HEK293T (cell line): Measurements from ENCODE around the gene CAPN2.

ENCODE experiments used
- CTCF ChIA-PET: fragments of 350-600 bp; formaldehyde crosslinking; extraction: SDS; loops from one replicate; lab custom pipeline; 2021; ENCODE audit warnings: antibody characterized with exemption, inconsistent platforms; lab: Yijun Ruan, JAX
- POLR2A ChIA-PET: fragments of 350-600 bp; formaldehyde crosslinking; extraction: SDS; loops from one replicate; lab custom pipeline; 2020; ENCODE audit warnings: antibody characterized with exemption, inconsistent platforms; lab: Yijun Ruan, JAX
- DNase-seq: peaks from one replicate; pipeline ENCODE4 v3.0.0; 2012; ENCODE audit warnings: mixed read lengths; ENCODE audit errors: extremely low spot score
- ARNT ChIP-seq: fragments of 450-650 bp; IDR thresholded peaks from 2 replicates; pipeline ENCODE4 v1.6.1; 2017; ENCODE audit warnings: mild to moderate bottlenecking
- BHLHE40 ChIP-seq: fragments of 450-650 bp; IDR thresholded peaks from 2 replicates; pipeline ENCODE4 v1.6.1; 2016; ENCODE audit warnings: mild to moderate bottlenecking, moderate library complexity, borderline replicate concordance
- CTBP1 ChIP-seq: fragments of 450-650 bp; IDR thresholded peaks from 2 replicates; pipeline ENCODE4 v1.6.1; 2016; ENCODE audit warnings: borderline replicate concordance
- ELF4 ChIP-seq: fragments of 450-650 bp; IDR thresholded peaks from 2 replicates; pipeline ENCODE4 v1.6.1; 2017; ENCODE audit warnings: antibody characterized with exemption
- FOXA1 ChIP-seq: fragments of 450-650 bp; IDR thresholded peaks from 2 replicates; pipeline ENCODE4 v1.6.1; 2016; ENCODE audit warnings: mild to moderate bottlenecking
- FOXK2 ChIP-seq: fragments of 450-650 bp; IDR thresholded peaks from 2 replicates; pipeline ENCODE4 v1.6.1; 2016; ENCODE audit warnings: mild to moderate bottlenecking
- FOXM1 ChIP-seq: fragments of 450-650 bp; IDR thresholded peaks from 2 replicates; pipeline ENCODE4 v1.6.1; 2017; ENCODE audit warnings: mild to moderate bottlenecking, borderline replicate concordance
- HDGF ChIP-seq: fragments of 450-650 bp; IDR thresholded peaks from 2 replicates; pipeline ENCODE4 v1.6.1; 2017; ENCODE audit warnings: antibody characterized with exemption, borderline replicate concordance
- L3MBTL2 ChIP-seq: fragments of 450-650 bp; conservative IDR thresholded peaks from 2 replicates; pipeline ENCODE4 v1.6.1; 2016; ENCODE audit warnings: mild to moderate bottlenecking
- LEF1 ChIP-seq: fragments of 450-650 bp; IDR thresholded peaks from 2 replicates; pipeline ENCODE4 v1.6.1; 2017; ENCODE audit warnings: mild to moderate bottlenecking, borderline replicate concordance
- NFRKB ChIP-seq: fragments of 450-650 bp; IDR thresholded peaks from 2 replicates; pipeline ENCODE4 v1.6.1; 2016; ENCODE audit warnings: mild to moderate bottlenecking, moderate library complexity
- SP1 ChIP-seq: fragments of 450-650 bp; IDR thresholded peaks from 2 replicates; pipeline ENCODE4 v1.6.1; 2017
- SUZ12 ChIP-seq: fragments of 450-650 bp; IDR thresholded peaks from 2 replicates; pipeline ENCODE4 v1.6.1; 2016; ENCODE audit warnings: mild to moderate bottlenecking
- TARDBP ChIP-seq: fragments of 450-650 bp; IDR thresholded peaks from 2 replicates; pipeline ENCODE4 v1.6.1; 2016
- ZNF384 ChIP-seq: fragments of 450-650 bp; IDR thresholded peaks from 2 replicates; pipeline ENCODE4 v1.6.1; 2016
- TF ChIP-seq, protein P1 (sequence below): fragments of 450-650 bp; IDR thresholded peaks from 2 replicates; pipeline ENCODE4 v1.6.1; 2016

The CAPN2 gene

DNA sequence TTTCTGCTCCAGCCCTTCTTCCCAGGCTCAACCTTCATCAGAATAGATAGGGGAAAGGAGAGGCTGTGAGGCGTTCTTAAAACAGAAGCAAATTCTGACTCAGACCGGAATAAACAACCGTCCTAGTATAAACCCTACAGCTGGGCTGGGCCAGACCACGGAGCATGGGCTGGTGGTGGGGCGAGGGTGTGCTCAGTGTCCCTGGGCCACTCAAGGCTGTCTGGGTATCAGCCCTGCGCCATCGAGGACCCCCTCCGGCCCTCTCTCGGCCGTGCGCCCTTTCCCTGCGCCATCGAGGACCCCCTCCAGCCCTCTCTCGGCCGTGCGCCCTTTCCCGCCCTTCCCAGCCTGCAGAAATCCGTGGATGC is 36.0 kb downstream of the CAPN2 start:
- POLR2A ChIA-PET = interaction anchor here (1.3 to 1.6 kb wide), 2 partner anchors 35 to 50 kb away, joined by 3 to 8 read pairs; no protein-coding TSS in a partner anchor
- DNase-seq = no peak
- TF ChIP-seq TARDBP (no peak), FOXA1 (no peak), ELF4 (no peak), FOXM1 (no peak), NFRKB (no peak), ARNT (no peak), CTBP1 (no peak), SP1 (no peak), FOXK2 (no peak), ZNF384 (no peak), LEF1 (no peak), HDGF (no peak), L3MBTL2 (no peak), SUZ12 (no peak)
- TF ChIP-seq, protein P1, sequence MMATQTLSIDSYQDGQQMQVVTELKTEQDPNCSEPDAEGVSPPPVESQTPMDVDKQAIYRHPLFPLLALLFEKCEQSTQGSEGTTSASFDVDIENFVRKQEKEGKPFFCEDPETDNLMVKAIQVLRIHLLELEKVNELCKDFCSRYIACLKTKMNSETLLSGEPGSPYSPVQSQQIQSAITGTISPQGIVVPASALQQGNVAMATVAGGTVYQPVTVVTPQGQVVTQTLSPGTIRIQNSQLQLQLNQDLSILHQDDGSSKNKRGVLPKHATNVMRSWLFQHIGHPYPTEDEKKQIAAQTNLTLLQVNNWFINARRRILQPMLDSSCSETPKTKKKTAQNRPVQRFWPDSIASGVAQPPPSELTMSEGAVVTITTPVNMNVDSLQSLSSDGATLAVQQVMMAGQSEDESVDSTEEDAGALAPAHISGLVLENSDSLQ = no peak
- CTCF ChIA-PET = interaction anchor here (0.9 to 3.0 kb wide), 6 partner anchors 10 to 53 kb away, joined by 3 to 22 read pairs (median 11); no protein-coding TSS in a partner anchor

DNA sequence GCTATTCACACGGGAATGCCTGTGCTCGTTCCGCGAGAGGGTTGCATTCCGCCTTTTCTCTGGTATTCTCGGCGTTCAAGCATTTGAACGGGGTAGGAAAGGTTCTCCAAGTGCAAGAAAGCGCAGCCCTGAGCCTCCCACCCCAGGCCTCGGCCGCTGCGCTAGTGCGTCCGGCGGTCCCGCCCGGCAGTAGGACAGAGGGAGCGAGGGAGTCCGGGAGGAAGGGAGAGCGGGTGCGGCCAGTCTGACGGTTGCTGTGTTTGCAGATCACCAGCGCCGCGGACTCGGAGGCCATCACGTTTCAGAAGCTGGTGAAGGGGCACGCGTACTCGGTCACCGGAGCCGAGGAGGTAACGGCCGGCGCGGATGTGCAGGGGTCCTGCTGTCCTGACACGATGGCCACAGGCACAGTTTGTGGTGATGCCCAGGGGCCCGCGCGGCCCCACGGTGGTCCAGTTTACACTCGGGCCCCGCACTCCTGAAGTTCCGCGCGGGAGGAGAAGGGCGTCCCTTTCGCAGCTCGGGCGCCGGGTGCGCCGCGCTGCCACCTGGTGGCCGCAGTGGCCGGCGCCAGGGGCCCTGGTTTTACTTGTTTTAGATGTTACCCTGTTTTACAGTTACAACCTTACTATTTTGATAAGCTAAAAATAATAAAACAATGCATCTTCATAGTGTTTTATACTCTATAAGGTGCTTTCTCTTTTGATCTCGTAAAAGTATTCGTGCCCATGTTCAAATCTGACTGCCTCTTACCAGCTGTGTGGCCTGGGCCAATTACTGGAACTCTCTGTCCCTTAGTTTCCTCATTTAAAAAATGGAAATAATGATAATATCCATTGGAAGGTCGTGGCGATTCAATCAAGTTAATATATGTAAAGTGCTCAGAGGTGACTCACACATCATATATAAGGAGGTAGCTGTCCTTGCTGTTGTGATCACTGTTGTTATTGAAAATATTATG is 36.7 kb downstream of the CAPN2 start:
- ChIA-PET CTCF (interaction anchor here (0.6 to 3.0 kb wide), 24 partner anchors 8 to 615 kb away, joined by 3 to 22 read pairs (median 4); partner anchors contain the start of gene CAPN2), POLR2A (interaction anchor here (0.7 to 1.6 kb wide), 4 partner anchors 36 to 51 kb away, joined by 3 to 8 read pairs (median 3); no protein-coding TSS in a partner anchor)
- DNase-seq = peak; percentile 86
- TF ChIP-seq SP1 (no peak), BHLHE40 (no peak), HDGF (no peak), CTBP1 (no peak), ZNF384 (no peak), ELF4 (no peak), LEF1 (no peak), FOXK2 (no peak), ARNT (no peak), SUZ12 (no peak), L3MBTL2 (no peak), FOXM1 (no peak), FOXA1 (no peak), TARDBP (no peak), NFRKB (no peak)
- TF ChIP-seq, protein P1 = no peak

DNA sequence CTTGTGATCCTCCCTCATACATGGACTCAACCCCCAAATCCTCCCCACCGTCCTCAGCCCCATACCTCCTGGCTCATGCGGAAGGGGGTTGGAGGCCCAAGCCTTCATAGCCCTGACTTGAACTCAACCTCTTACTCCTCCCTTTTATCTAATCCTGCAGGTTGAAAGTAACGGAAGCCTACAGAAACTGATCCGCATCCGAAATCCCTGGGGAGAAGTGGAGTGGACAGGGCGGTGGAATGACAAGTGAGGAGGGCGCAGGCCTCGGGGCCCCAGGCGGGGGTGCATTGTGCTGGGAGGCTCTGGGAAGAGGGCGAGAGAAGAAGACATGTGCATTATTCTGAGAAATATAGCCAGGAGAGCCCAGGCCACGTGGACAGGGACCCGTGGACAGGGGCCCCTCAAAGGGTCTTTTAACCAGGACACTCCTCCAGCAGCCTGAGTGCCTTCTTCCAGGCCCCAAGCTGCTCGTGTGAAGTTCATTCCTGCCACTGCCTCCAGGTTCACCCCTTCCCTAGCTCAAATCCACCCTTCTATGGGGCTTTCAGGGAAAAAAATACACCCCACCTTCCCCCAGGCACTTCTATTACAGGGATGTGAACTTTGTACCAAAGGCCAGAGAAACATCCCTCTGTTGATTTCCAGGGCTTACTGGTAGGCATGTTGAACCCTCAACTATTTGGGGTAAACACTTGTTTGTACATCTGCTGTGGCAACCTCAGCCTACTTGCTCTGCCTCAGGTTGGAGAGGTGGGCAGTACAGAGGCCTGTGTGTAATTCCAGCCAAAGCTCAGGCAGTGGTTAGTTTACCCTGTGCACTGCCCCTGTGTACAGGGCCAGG is 38.6 kb downstream of the CAPN2 start:
- DNase-seq = no peak
- POLR2A ChIA-PET = interaction anchor here (0.9 to 1.1 kb wide), 2 partner anchors 38 to 53 kb away, joined by 3 read pairs; no protein-coding TSS in a partner anchor
- CTCF ChIA-PET = interaction anchor here (0.5 to 3.0 kb wide), 7 partner anchors 12 to 57 kb away, joined by 3 to 22 read pairs (median 5); no protein-coding TSS in a partner anchor

DNA sequence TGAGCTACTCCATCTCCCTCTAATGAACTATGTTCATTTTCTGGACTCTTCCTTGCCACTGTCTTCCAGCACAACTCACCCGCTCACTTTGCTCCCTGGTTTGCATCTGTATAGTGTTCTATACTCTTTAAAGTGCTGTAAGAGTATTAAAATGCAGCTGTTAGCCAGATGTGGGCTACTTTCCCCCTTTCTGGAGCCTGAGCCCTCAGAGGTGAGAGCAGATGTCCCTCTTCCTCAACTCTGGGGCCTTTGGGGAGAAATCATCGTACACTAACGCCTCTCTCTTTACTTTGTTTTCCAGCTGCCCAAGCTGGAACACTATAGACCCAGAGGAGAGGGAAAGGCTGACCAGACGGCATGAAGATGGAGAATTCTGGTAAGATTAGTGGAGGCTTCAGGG is 39.4 kb downstream of the CAPN2 start:
- no peak for DNase-seq
- CTCF ChIA-PET = interaction anchor here (0.5 to 0.9 kb wide), 4 partner anchors 53 to 60 kb away, joined by 3 to 5 read pairs (median 3); no protein-coding TSS in a partner anchor
- POLR2A ChIA-PET = interaction anchor here (1.1 kb wide), 1 partner anchor 53 kb away, joined by 3 read pairs; no protein-coding TSS in a partner anchor
- no peak for TF ChIP-seq L3MBTL2
- no peak for TF ChIP-seq FOXK2
- TF ChIP-seq LEF1 = no peak
- TF ChIP-seq NFRKB = no peak
- no peak for TF ChIP-seq CTBP1
- no peak for TF ChIP-seq HDGF
- TF ChIP-seq FOXM1 = no peak
- no peak for TF ChIP-seq SUZ12
- no peak for TF ChIP-seq BHLHE40
- TF ChIP-seq ARNT = no peak
- no peak for TF ChIP-seq ZNF384
- no peak for TF ChIP-seq FOXA1
- no peak for TF ChIP-seq SP1
- no peak for TF ChIP-seq TARDBP
- TF ChIP-seq ELF4 = no peak
- TF ChIP-seq, protein P1 = no peak

More for the DNA sequence above, 38.6 kb downstream of the CAPN2 start:
- TF ChIP-seq LEF1 = no peak
- no peak for TF ChIP-seq L3MBTL2
- TF ChIP-seq TARDBP = no peak
- no peak for TF ChIP-seq ARNT
- TF ChIP-seq HDGF = no peak
- TF ChIP-seq FOXA1 = no peak
- TF ChIP-seq SP1 = no peak
- TF ChIP-seq, protein P1 = no peak
- no peak for TF ChIP-seq ZNF384
- no peak for TF ChIP-seq FOXK2
- no peak for TF ChIP-seq FOXM1
- TF ChIP-seq ELF4 = no peak
- no peak for TF ChIP-seq BHLHE40
- no peak for TF ChIP-seq SUZ12
- TF ChIP-seq CTBP1 = no peak
- TF ChIP-seq NFRKB = no peak
